Stomach (tissue), 9 donors: ENCODE results near the gene ABTB2. TPM values are rescaled to one million over a fixed set of nuclear protein-coding genes. Genes with fewer than 3 reads are reported as not detected.

Experiments used
- DNase-seq, 2 donors: peaks; one replicate each; pipeline versions ENCODE4 v3.0.0 to v3.0.0-alpha.2; 2013 to 2019
- H3K27ac ChIP-seq, 5 donors: fragments of 200-600 bp in 4 of 5; sonication (generic) in 4 of 5; one replicate each; pipeline ENCODE4 v1.5.1; 2013 to 2019; ENCODE audit warnings: mild to moderate bottlenecking in 1 of 5, moderate library complexity in 1 of 5
- H3K27me3 ChIP-seq, 3 donors: fragments of 200-600 bp; sonication (generic); one replicate each; pipeline ENCODE4 v1.5.1; 2017 to 2019; ENCODE audit warnings: mixed run types in 1 of 3
- H3K36me3 ChIP-seq, 4 donors: fragments of 200-600 bp; sonication (generic); 1 replicate in 3 of 4; 2 replicates in 1 of 4; pipeline ENCODE4 v1.5.1; 2016 to 2019
- H3K4me1 ChIP-seq, 4 donors: fragments of 200-600 bp; sonication (generic); one replicate each; pipeline ENCODE4 v1.5.1; 2016 to 2019
- H3K4me3 ChIP-seq, 4 donors: fragments of 200-600 bp; sonication (generic) in 3 of 4; one replicate each; pipeline ENCODE4 v1.5.1; 2016 to 2019; ENCODE audit warnings: mild to moderate bottlenecking in 1 of 4
- H3K9me3 ChIP-seq, 4 donors: fragments of 200-600 bp; sonication (generic); one replicate each; pipeline ENCODE4 v1.5.1; 2016 to 2019
- EP300 ChIP-seq: sonication (generic); formaldehyde crosslinking; IDR thresholded peaks from one replicate; pipeline ENCODE4 v1.6.1; 2017; ENCODE audit warnings: antibody characterized with exemption
- POLR2A ChIP-seq, 4 donors: fragments of 450-650 bp; IDR thresholded peaks; one replicate each; pipeline ENCODE4 v1.6.1; 2016; ENCODE audit warnings: antibody characterized with exemption in 4 of 4, control low read depth in 2 of 4, mild to moderate bottlenecking in 1 of 4, moderate library complexity in 1 of 4
- POLR2AphosphoS5 ChIP-seq, 3 donors: sonication (generic); formaldehyde crosslinking; IDR thresholded peaks; one replicate each; pipeline ENCODE4 v1.6.1; 2016; ENCODE audit warnings: antibody characterized with exemption in 3 of 3
- WGBS, 5 donors: extraction: QIAGEN DNeasy Blood & Tissue Kit in 3 of 5; methylation state at CpG; one replicate each; pipeline versions ENCODE4 v1.1.5 to v1.1.7; 2013 to 2018; 5-methylcytosine and 5-hydroxymethylcytosine counted together
- intact Hi-C: fragments of 100-400 bp; cut with DNase I; formaldehyde crosslinking; loops from one replicate; pipeline ENCODE4 v1.15.1; 2023; ENCODE audit warnings: low total_unique reads
- polyA plus RNA-seq, 3 donors: library from polyadenylated mRNA; stranded (reverse); fragments of 200-250 nt; gene quantifications; one replicate each; pipeline ENCODE4 v1.2.3, GENCODE V29; 2013
- total RNA-seq, 5 donors: library from RNA; depleted of rRNA; stranded (reverse); fragments of >200 nt; gene quantifications; one replicate each; pipeline versions ENCODE4 v1.1.0 to v1.2.3, GENCODE V29; 2014 to 2016
- TF ChIP-seq, protein P1 (sequence below), 7 experiments: fragments of 450-650 bp in 4 of 7; fragments of 200-600 bp in 3 of 7; sonication (generic) in 3 of 7; IDR thresholded peaks; one replicate each; pipeline ENCODE4 v1.5.1; 2016 to 2019; ENCODE audit warnings: antibody characterized with exemption in 7 of 7, control low read depth in 2 of 7, mild to moderate bottlenecking in 1 of 7
- donor health status: healthy with polysubstance abuse.
- donor health status: Bipolar disorder and iron deficiency.
- donor health status: healthy.

Gene ABTB2
- total and polyA plus RNA-seq, 8 donors: 0.58 to 12.7 (median 2.2) TPM

DNA sequence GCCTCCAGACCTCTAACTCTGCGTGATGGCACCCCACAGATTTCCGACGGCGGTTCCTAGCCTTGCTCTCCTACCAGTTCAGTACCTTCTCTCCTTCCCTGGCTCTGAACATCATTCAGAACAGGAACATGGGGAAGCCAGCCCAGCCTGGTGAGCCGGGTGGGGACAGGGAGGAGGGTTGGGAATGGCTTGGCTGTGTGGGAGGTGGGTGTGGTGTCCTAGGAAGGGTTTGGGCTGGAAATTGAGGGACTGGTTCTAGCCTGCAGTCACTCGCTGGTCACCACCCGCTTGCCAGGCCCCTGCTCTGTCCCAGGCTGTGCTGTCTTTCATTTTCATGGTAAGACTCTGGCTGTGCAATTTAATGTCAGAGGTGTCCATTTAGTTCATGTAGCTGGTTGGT lies 218.5 kb downstream of the ABTB2 start:
- Histone ChIP-seq H3K4me3 (no peak overlapping the region), H3K9me3 (no peaks in the 10 kb centered on the region), H3K36me3 (peaks cover 89 to 100% (median 100%) of the 10 kb centered on the region in 4 donors), H3K27me3 (no peaks in the 10 kb centered on the region), H3K27ac (no peak overlapping the region), H3K4me1 (no peaks in the 10 kb centered on the region)
- intact Hi-C loops: no loop called here
- WGBS, 5 donors: 87 to 92% (median 91%) methylated on average over 7 of the region's 7 CpGs
- DNase-seq: no peak
- TF ChIP-seq EP300 (no peak), POLR2A (IDR thresholded peaks at IDR 0.05) (no peak), POLR2AphosphoS5 (IDR thresholded peaks at IDR 0.05) (no peak)
- TF ChIP-seq, protein P1, sequence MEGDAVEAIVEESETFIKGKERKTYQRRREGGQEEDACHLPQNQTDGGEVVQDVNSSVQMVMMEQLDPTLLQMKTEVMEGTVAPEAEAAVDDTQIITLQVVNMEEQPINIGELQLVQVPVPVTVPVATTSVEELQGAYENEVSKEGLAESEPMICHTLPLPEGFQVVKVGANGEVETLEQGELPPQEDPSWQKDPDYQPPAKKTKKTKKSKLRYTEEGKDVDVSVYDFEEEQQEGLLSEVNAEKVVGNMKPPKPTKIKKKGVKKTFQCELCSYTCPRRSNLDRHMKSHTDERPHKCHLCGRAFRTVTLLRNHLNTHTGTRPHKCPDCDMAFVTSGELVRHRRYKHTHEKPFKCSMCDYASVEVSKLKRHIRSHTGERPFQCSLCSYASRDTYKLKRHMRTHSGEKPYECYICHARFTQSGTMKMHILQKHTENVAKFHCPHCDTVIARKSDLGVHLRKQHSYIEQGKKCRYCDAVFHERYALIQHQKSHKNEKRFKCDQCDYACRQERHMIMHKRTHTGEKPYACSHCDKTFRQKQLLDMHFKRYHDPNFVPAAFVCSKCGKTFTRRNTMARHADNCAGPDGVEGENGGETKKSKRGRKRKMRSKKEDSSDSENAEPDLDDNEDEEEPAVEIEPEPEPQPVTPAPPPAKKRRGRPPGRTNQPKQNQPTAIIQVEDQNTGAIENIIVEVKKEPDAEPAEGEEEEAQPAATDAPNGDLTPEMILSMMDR (IDR thresholded peaks at IDR 0.05): no peak

DNA sequence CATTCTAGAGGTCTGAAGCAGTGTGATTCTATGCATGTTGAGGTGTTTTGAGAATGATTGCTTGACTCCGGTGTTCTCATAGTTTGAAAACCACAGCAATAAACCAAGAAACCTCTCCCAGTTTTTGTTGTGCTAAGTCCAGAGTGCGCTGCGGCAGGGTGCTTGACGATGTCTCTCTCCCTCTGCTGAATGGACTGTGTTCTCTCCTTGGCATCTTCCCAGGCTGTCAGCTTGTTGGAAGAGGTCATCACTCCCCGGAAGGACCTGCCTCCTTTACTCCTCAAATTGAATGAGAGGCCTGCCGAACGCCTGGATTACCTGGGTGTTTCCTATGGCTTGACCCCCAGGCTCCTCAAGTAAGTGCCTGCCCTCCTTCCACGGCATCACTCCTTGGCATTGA lies 221.4 kb downstream of the ABTB2 start:
- Histone ChIP-seq H3K27ac (no peak overlapping the region), H3K4me1 (no peaks in the 10 kb centered on the region), H3K36me3 (peaks cover 84 to 100% (median 100%) of the 10 kb centered on the region in 4 donors), H3K27me3 (no peaks in the 10 kb centered on the region), H3K9me3 (no peaks in the 10 kb centered on the region), H3K4me3 (no peak overlapping the region)
- TF ChIP-seq EP300: no peak
- TF ChIP-seq POLR2AphosphoS5 (IDR thresholded peaks at IDR 0.05): no peak
- no peak for TF ChIP-seq POLR2A (IDR thresholded peaks at IDR 0.05)
- TF ChIP-seq, protein P1 (IDR thresholded peaks at IDR 0.05): no peak
- intact Hi-C loops: no loop called here
- WGBS, 5 donors: 93 to 95% (median 95%) methylated on average over 8 of the region's 8 CpGs
- DNase-seq: no peak

DNA sequence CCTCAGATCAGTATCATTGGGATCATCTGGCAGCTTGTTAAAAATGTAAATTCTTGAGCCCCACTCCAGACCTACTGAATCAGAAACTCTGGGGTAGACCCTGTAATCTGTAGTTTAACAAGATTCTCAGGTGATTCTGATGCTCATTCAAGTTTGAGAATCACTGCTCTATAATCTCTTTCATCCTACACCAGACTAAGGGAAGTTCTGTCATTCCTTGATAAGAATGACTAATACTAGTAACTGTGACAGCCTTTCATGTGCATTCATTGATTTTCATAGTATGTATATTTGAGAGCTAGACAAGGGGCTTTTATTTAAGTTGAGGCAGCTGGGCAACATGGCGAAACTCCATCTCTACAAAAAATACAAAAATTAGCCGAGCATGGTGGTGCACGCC lies 222.4 kb downstream of the ABTB2 start:
- TF ChIP-seq EP300 (no peak), POLR2A (IDR thresholded peaks at IDR 0.05) (no peak), POLR2AphosphoS5 (IDR thresholded peaks at IDR 0.05) (no peak)
- TF ChIP-seq, protein P1 (IDR thresholded peaks at IDR 0.05): no peak

GRCh38 chr11:34134765-34135164 lies 223.0 kb downstream of the ABTB2 start:
- no peaks in the 10 kb centered on the region for H3K9me3 ChIP-seq
- no peaks in the 10 kb centered on the region for H3K27me3 ChIP-seq
- no peak for DNase-seq
- H3K4me1 ChIP-seq: no peaks in the 10 kb centered on the region
- H3K4me3 ChIP-seq: no peak overlapping the region
- peaks cover 79 to 100% (median 99%) of the 10 kb centered on the region in 4 donors for H3K36me3 ChIP-seq
- TF ChIP-seq EP300 (no peak), POLR2AphosphoS5 (IDR thresholded peaks at IDR 0.05) (no peak), POLR2A (IDR thresholded peaks at IDR 0.05) (no peak)
- TF ChIP-seq, protein P1 (IDR thresholded peaks at IDR 0.05): no peak
- no peak overlapping the region for H3K27ac ChIP-seq
- intact Hi-C loops: no loop called here
- WGBS, 5 donors: 84 to 96% (median 88%) methylated on average over 5 of the region's 5 CpGs

More for the DNA sequence above, 222.4 kb downstream of the ABTB2 start:
- WGBS, 5 donors: 94 to 98% (median 97%) methylated on average over 3 of the region's 3 CpGs
- H3K36me3 ChIP-seq: peaks cover 84 to 100% (median 100%) of the 10 kb centered on the region in 4 donors
- H3K27ac ChIP-seq: no peak overlapping the region
- no peak for DNase-seq
- intact Hi-C loops: no loop called here
- no peaks in the 10 kb centered on the region for H3K4me1 ChIP-seq
- H3K9me3 ChIP-seq: no peaks in the 10 kb centered on the region
- no peak overlapping the region for H3K4me3 ChIP-seq
- no peaks in the 10 kb centered on the region for H3K27me3 ChIP-seq
